K562 (cell line): ENCODE measurements around the gene HBP1. TPM values are rescaled to one million over a fixed set of nuclear protein-coding genes. Genes with fewer than 3 reads are reported as not detected.

Experiments used
- DPF2 ChIP-seq: fragments of 450-650 bp; IDR thresholded peaks from 2 replicates; pipeline ENCODE4 v1.6.1; 2016
- ELF2 ChIP-seq: fragments of 250-450 bp; sonication (Bioruptor Pico); IDR thresholded peaks from 2 replicates; pipeline ENCODE4 v1.5.0; 2021; ENCODE audit warnings: mild to moderate bottlenecking
- HDAC8 ChIP-seq: fragments of 450-650 bp; IDR thresholded peaks from 2 replicates; pipeline ENCODE4 v1.6.1; 2016; ENCODE audit warnings: mild to moderate bottlenecking, missing genetic modification characterization, moderate library complexity, missing compliant biosample characterization
- HMG20B ChIP-seq: fragments of 250-450 bp; sonication (Bioruptor Pico); IDR thresholded peaks from 2 replicates; pipeline ENCODE4 v1.5.0; 2021; ENCODE audit warnings: mild to moderate bottlenecking
- JUN ChIP-seq, 2 experiments: sonication (generic) in 1 of 2; formaldehyde crosslinking in 1 of 2; IDR thresholded peaks; 2 replicates each; pipeline versions ENCODE4 v1.6.1 to v1.8.0; 2012 to 2022; ENCODE audit warnings: borderline replicate concordance in 2 of 2, mild to moderate bottlenecking in 2 of 2, improper control_type of control experiment in 1 of 2, low read depth in 1 of 2, low read length in 1 of 2, missing genetic modification reagents in 1 of 2
- KDM4B ChIP-seq, 2 experiments: fragments of 450-650 bp in 1 of 2; sonication (generic) in 1 of 2; IDR thresholded peaks; 2 replicates each; pipeline ENCODE4 v1.6.1; 2016 to 2017; ENCODE audit warnings: borderline replicate concordance in 2 of 2, antibody characterized with exemption in 1 of 2, low read depth in 1 of 2, mild to moderate bottlenecking in 1 of 2
- PHF21A ChIP-seq: fragments of 450-650 bp; IDR thresholded peaks from 2 replicates; pipeline ENCODE4 v1.6.1; 2017; ENCODE audit warnings: low read depth, borderline replicate concordance
- POLR2AphosphoS2 ChIP-seq: IDR thresholded peaks from 2 replicates; pipeline ENCODE4 v1.6.1; 2012; ENCODE audit warnings: low read length, improper control_type of control experiment
- RBBP5 ChIP-seq: fragments of 200-600 bp; sonication (generic); IDR thresholded peaks from 2 replicates; pipeline ENCODE4 v1.6.1; 2012; ENCODE audit warnings: borderline replicate concordance, mild to moderate bottlenecking, low read length, control low read depth, inconsistent platforms; ENCODE audit not compliant: insufficient read depth, poor library complexity, severe bottlenecking
- RBFOX2 ChIP-seq: fragments of 200-400 bp; formaldehyde crosslinking; IDR thresholded peaks from 2 replicates; pipeline ENCODE4 v1.6.1; 2017; ENCODE audit warnings: low read depth, mild to moderate bottlenecking, low read length, moderate library complexity
- TAF1 ChIP-seq: IDR thresholded peaks from 2 replicates; pipeline ENCODE4 v1.6.1; 2011; ENCODE audit warnings: mild to moderate bottlenecking, low read length, moderate library complexity; ENCODE audit not compliant: insufficient read depth, control insufficient read depth, severe bottlenecking; ENCODE audit errors: extremely low read depth
- TEAD4 ChIP-seq, 2 experiments: sonication (generic) in 1 of 2; formaldehyde crosslinking in 1 of 2; IDR thresholded peaks; 2 replicates each; pipeline versions ENCODE4 v1.6.1 to v1.8.0; 2012 to 2022; ENCODE audit warnings: borderline replicate concordance in 1 of 2, inconsistent platforms in 1 of 2, low read length in 1 of 2, mild to moderate bottlenecking in 1 of 2, missing genetic modification reagents in 1 of 2
- ZKSCAN8 ChIP-seq: fragments of 200-800 bp; sonication (Bioruptor generic); IDR thresholded peaks from 2 replicates; pipeline ENCODE4 v1.6.1; 2016; ENCODE audit warnings: missing genetic modification characterization, missing compliant biosample characterization
- ZNF212 ChIP-seq: fragments of 450-650 bp; formaldehyde crosslinking; IDR thresholded peaks from 2 replicates; pipeline ENCODE4 v1.4.0; 2020; ENCODE audit warnings: mild to moderate bottlenecking
- polyA plus RNA-seq, 8 experiments: library from polyadenylated mRNA; depleted of rRNA in 4 of 8; stranded (reverse) in 5 of 8; unstranded in 3 of 8; fragments of >200 nt; fragmentation: Nextera tagmentation in 2 of 8; fragmentation: Illumina TruSeq in 1 of 8; extraction: Ambion mirVana in 2 of 8; extraction: Trizol in 1 of 8; gene quantifications; 2 replicates each; pipeline versions ENCODE4 v1.2.1 to v1.2.3, GENCODE V29; 2011 to 2014; ENCODE audit warnings: inconsistent platforms in 1 of 8, missing spikeins in 1 of 8
- total RNA-seq, 7 experiments: library from RNA; depleted of rRNA in 6 of 7; stranded (reverse); fragments of >200 nt in 6 of 7; fragmentation: Illumina TruSeq in 2 of 7; extraction: Trizol in 2 of 7; gene quantifications; 2 replicates each; pipeline versions ENCODE4 v1.2.1 to v1.2.3, GENCODE V29; 2011 to 2021; ENCODE audit warnings: low replicate concordance in 1 of 7
- TF ChIP-seq, protein P1 (sequence below): fragments of 200-400 bp; formaldehyde crosslinking; IDR thresholded peaks from 2 replicates; pipeline ENCODE4 v1.6.1; 2017; ENCODE audit warnings: mild to moderate bottlenecking, low read depth, low read length, moderate library complexity
- TF ChIP-seq, protein P2 (sequence below): fragments of 450-650 bp; formaldehyde crosslinking; IDR thresholded peaks from 2 replicates; pipeline ENCODE4 v1.4.0; 2022; ENCODE audit warnings: missing genetic modification characterization
- TF ChIP-seq, protein P3 (sequence below): fragments of 450-650 bp; IDR thresholded peaks from 2 replicates; pipeline ENCODE4 v1.6.1; 2016; ENCODE audit warnings: mild to moderate bottlenecking

HBP1 gene
- total and polyA plus RNA-seq, 9 of the 15 experiments (the other 6 are each of a cell fraction or from before 2014, with no cell fraction given) = 18.7 to 59.9 (median 27.0) TPM

DNA sequence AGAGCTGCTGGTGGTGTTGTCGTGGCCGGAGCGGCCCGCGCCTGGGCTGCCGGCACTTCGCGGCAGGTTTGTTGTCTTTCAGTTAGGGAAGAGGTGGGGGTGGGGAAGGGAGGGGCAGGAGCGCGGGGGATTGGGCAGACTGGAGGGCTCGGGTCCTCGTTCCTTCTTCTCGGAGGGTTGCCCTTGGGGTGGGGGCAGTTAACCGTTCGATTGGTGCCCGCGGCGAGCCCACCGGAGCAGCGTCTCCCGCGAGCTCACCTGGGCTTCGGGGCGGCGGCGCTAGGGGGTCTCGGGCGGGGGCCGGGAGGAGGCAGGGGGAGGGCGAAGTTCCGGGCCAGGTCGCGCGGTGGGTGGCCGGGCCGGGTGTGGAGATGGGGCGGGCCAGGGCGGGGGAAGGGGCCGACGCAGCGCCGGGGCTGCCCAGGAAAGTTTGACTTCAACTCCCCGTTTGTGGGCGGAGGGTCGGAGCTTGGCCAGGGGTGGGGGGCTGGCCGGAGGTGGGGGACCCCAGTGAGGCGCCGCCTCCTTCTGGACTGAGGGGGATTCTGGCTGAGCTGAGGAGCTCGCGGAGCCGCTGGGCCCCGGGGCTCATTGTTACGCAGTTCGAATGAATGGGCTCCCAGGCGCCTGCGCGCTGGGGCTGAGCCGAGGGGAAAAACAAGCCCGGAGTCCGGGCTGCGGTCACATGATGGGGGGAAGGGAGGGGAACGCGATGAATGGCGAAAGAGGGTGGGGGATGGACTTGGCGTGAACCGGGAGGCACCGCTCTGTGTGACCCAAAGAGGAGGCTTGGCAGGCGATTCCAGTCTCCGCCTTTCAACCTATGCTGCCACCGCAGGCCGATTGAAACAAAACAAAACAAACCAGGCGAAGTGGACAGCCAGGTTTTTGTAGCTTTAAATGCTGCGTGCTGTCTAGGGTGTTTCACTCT is 582 bp downstream of the HBP1 start (continued):
- TF ChIP-seq RBFOX2 (peak; percentile 93), HDAC8 (tag) (no peak), ELF2 (CRISPR knock-in tag) (no peak), ZKSCAN8 (CRISPR knock-in tag) (no peak), TEAD4 (IDR thresholded peaks at IDR 0.05; ENCODE audit: low read length) (peak; percentile 69), TEAD4 (CRISPR knock-in tag; IDR thresholded peaks at IDR 0.05; ENCODE audit: borderline replicate concordance) (no peak), KDM4B (IDR thresholded peaks at IDR 0.05; ENCODE audit: borderline replicate concordance in 2 of 2, low read depth in 1 of 2) (peak in 1 of 2 experiments; percentile 72; a peak in 1 of 4 replicates), DPF2 (peak; percentile 79), HMG20B (CRISPR knock-in tag) (no peak), TAF1 (peak; percentile 96), ZNF212 (CRISPR knock-in tag) (no peak), POLR2AphosphoS2 (peak; percentile 91), RBBP5 (peak; percentile 0), PHF21A (peak; percentile 65; the same call in 1 of the 2 replicates), JUN (IDR thresholded peaks at IDR 0.05; ENCODE audit: borderline replicate concordance, low read depth, low read length) (peak; percentile 63; the same call in 1 of the 2 replicates), JUN (CRISPR knock-in tag; IDR thresholded peaks at IDR 0.05; ENCODE audit: borderline replicate concordance) (0 out of 2 replicates have a peak, but pooled peaks have one; percentile 80)
- TF ChIP-seq, protein P1, sequence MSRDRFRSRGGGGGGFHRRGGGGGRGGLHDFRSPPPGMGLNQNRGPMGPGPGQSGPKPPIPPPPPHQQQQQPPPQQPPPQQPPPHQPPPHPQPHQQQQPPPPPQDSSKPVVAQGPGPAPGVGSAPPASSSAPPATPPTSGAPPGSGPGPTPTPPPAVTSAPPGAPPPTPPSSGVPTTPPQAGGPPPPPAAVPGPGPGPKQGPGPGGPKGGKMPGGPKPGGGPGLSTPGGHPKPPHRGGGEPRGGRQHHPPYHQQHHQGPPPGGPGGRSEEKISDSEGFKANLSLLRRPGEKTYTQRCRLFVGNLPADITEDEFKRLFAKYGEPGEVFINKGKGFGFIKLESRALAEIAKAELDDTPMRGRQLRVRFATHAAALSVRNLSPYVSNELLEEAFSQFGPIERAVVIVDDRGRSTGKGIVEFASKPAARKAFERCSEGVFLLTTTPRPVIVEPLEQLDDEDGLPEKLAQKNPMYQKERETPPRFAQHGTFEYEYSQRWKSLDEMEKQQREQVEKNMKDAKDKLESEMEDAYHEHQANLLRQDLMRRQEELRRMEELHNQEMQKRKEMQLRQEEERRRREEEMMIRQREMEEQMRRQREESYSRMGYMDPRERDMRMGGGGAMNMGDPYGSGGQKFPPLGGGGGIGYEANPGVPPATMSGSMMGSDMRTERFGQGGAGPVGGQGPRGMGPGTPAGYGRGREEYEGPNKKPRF = no peak
- TF ChIP-seq, protein P2, sequence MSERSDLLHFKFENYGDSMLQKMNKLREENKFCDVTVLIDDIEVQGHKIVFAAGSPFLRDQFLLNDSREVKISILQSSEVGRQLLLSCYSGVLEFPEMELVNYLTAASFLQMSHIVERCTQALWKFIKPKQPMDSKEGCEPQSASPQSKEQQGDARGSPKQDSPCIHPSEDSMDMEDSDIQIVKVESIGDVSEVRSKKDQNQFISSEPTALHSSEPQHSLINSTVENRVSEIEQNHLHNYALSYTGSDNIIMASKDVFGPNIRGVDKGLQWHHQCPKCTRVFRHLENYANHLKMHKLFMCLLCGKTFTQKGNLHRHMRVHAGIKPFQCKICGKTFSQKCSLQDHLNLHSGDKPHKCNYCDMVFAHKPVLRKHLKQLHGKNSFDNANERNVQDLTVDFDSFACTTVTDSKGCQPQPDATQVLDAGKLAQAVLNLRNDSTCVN (CRISPR knock-in tag) = 0 out of 2 replicates have a peak, but pooled peaks have one; percentile 77
- TF ChIP-seq, protein P3, sequence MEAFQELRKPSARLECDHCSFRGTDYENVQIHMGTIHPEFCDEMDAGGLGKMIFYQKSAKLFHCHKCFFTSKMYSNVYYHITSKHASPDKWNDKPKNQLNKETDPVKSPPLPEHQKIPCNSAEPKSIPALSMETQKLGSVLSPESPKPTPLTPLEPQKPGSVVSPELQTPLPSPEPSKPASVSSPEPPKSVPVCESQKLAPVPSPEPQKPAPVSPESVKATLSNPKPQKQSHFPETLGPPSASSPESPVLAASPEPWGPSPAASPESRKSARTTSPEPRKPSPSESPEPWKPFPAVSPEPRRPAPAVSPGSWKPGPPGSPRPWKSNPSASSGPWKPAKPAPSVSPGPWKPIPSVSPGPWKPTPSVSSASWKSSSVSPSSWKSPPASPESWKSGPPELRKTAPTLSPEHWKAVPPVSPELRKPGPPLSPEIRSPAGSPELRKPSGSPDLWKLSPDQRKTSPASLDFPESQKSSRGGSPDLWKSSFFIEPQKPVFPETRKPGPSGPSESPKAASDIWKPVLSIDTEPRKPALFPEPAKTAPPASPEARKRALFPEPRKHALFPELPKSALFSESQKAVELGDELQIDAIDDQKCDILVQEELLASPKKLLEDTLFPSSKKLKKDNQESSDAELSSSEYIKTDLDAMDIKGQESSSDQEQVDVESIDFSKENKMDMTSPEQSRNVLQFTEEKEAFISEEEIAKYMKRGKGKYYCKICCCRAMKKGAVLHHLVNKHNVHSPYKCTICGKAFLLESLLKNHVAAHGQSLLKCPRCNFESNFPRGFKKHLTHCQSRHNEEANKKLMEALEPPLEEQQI = no peak
